Common myeloid progenitor, CD34-positive (primary cell): Measurements from ENCODE around the gene FOXK1.

Experiments
- CTCF ChIA-PET: fragments of 350-600 bp; sonication (Branson Sonifier 250); formaldehyde crosslinking; loops from one replicate; lab custom pipeline; 2021; ENCODE audit warnings: antibody characterized with exemption; lab: Charles Lee
- POLR2A ChIA-PET: fragments of 350-600 bp; sonication (Branson Sonifier 250); formaldehyde crosslinking; loops from one replicate; lab custom pipeline; 2021; ENCODE audit warnings: antibody characterized with exemption; lab: Charles Lee
- DNase-seq, 3 donors: peaks; one replicate each; pipeline versions ENCODE4 v3.0.0 to v3.0.0-alpha.2; 2013
- H3K27ac ChIP-seq, 2 experiments: 1 replicate in 1 of 2; 2 replicates in 1 of 2; pipeline ENCODE4 v1.7.0; 2013; ENCODE audit warnings: inconsistent platforms in 2 of 2, low read length in 2 of 2, mild to moderate bottlenecking in 2 of 2, low read depth in 1 of 2, moderate library complexity in 1 of 2; ENCODE audit not compliant: severe bottlenecking in 2 of 2, insufficient read depth in 1 of 2, poor library complexity in 1 of 2
- H3K27me3 ChIP-seq, 5 experiments: replicated peaks in 2 of 5; 1 replicate in 3 of 5; 2 replicates in 2 of 5; pipeline versions ENCODE4 v1.6.1 to v1.7.0; 2013; ENCODE audit warnings: low read length in 4 of 5, mild to moderate bottlenecking in 2 of 5, moderate library complexity in 2 of 5, inconsistent platforms in 1 of 5; ENCODE audit not compliant: insufficient read depth in 5 of 5, control insufficient read depth in 4 of 5
- H3K36me3 ChIP-seq, 4 experiments: 1 replicate in 2 of 4; 2 replicates in 2 of 4; pipeline versions ENCODE4 v1.6.1 to v1.7.0; 2013; ENCODE audit warnings: low read length in 3 of 4, control low read depth in 1 of 4, mild to moderate bottlenecking in 1 of 4; ENCODE audit not compliant: control insufficient read depth in 4 of 4, insufficient read depth in 4 of 4
- H3K4me1 ChIP-seq, 4 experiments: 1 replicate in 3 of 4; 2 replicates in 1 of 4; pipeline versions ENCODE4 v1.6.1 to v1.7.1; 2013; ENCODE audit warnings: low read length in 3 of 4, mild to moderate bottlenecking in 3 of 4, control low read depth in 1 of 4, inconsistent platforms in 1 of 4, moderate library complexity in 1 of 4; ENCODE audit not compliant: control insufficient read depth in 4 of 4, insufficient read depth in 4 of 4; ENCODE audit errors: control extremely low read depth in 1 of 4
- H3K4me3 ChIP-seq, 7 experiments: 1 replicate in 4 of 7; 2 replicates in 3 of 7; pipeline versions ENCODE4 v1.5.1 to v1.7.0; 2013; ENCODE audit warnings: mild to moderate bottlenecking in 7 of 7, low read length in 6 of 7, moderate library complexity in 6 of 7, inconsistent platforms in 2 of 7, low read depth in 2 of 7, control low read depth in 1 of 7; ENCODE audit not compliant: insufficient read depth in 4 of 7, control insufficient read depth in 1 of 7; ENCODE audit errors: extremely low read depth in 1 of 7
- H3K9me3 ChIP-seq, 5 experiments: 1 replicate in 4 of 5; 2 replicates in 1 of 5; pipeline versions ENCODE4 v1.6.1 to v1.7.1; 2013; ENCODE audit warnings: low read length in 4 of 5, mild to moderate bottlenecking in 2 of 5, inconsistent platforms in 1 of 5, low read depth in 1 of 5, moderate library complexity in 1 of 5; ENCODE audit not compliant: control insufficient read depth in 4 of 5, insufficient read depth in 2 of 5; ENCODE audit errors: control extremely low read depth in 1 of 5
- WGBS: methylation state at CpG from one replicate; pipeline ENCODE4 v1.1.5; 2013; ENCODE audit not compliant: insufficient coverage; 5-methylcytosine and 5-hydroxymethylcytosine counted together

FOXK1 gene

GRCh38 chr7:4759211-4759610, 77.1 kb downstream of the FOXK1 start:
- H3K27ac ChIP-seq, result no peak overlapping the region
- no peak overlapping the region for H3K4me3 ChIP-seq
- POLR2A ChIA-PET, result no interaction called here
- peaks cover 17 to 95% (median 73%) of the 10 kb centered on the region in 4 experiments for H3K36me3 ChIP-seq
- 98% methylated on average over 36 of the region's 40 CpGs for WGBS
- no peaks in the 10 kb centered on the region for H3K27me3 ChIP-seq
- CTCF ChIA-PET, result interaction anchor here (8.5 kb wide), 1 partner anchor 148 kb away, joined by 51 read pairs; no protein-coding TSS in a partner anchor
- no peak for DNase-seq
- peaks cover 0 to under 1% (median under 1%) of the 10 kb centered on the region in 4 experiments for H3K4me1 ChIP-seq
- no peaks in the 10 kb centered on the region for H3K9me3 ChIP-seq

- CTCF ChIA-PET, result no interaction called here
Measured at GRCh38 chr7:4760952-4761351, 78.9 kb downstream of the FOXK1 start.

GRCh38 chr7:4762121-4763055, 80.3 kb downstream of the FOXK1 start:
- no peaks in the 10 kb centered on the region for H3K4me1 ChIP-seq
- no peaks in the 10 kb centered on the region for H3K27me3 ChIP-seq
- CTCF ChIA-PET, result interaction anchor here (1.3 kb wide), 1 partner anchor 8 kb away, joined by 4 read pairs; no protein-coding TSS in a partner anchor
- POLR2A ChIA-PET, result no interaction called here
- no peak for DNase-seq
- 97% methylated on average over 49 of the region's 54 CpGs for WGBS
- H3K9me3 ChIP-seq, result no peaks in the 10 kb centered on the region
- no peak overlapping the region for H3K27ac ChIP-seq
- peaks cover 9 to 93% (median 67%) of the 10 kb centered on the region in 4 experiments for H3K36me3 ChIP-seq
- no peak overlapping the region for H3K4me3 ChIP-seq

More at GRCh38 chr7:4760952-4761351, 78.9 kb downstream of the FOXK1 start:
- Histone ChIP-seq H3K27ac (no peak overlapping the region), H3K4me1 (no peaks in the 10 kb centered on the region), H3K36me3 (peaks cover 9 to 93% (median 69%) of the 10 kb centered on the region in 4 experiments), H3K9me3 (no peaks in the 10 kb centered on the region), H3K4me3 (no peak overlapping the region), H3K27me3 (no peaks in the 10 kb centered on the region)
- POLR2A ChIA-PET, result no interaction called here
- DNase-seq, result no peak
- WGBS, result 95% methylated on average over 26 of the region's 26 CpGs

- Histone ChIP-seq H3K27me3 (no peaks in the 10 kb centered on the region), H3K4me1 (no peaks in the 10 kb centered on the region), H3K4me3 (no peak overlapping the region), H3K36me3 (peaks cover 5 to 90% (median 63%) of the 10 kb centered on the region in 4 experiments), H3K9me3 (no peaks in the 10 kb centered on the region), H3K27ac (no peak overlapping the region)
- DNase-seq, result no peak
- 97% methylated on average over 32 of the region's 32 CpGs for WGBS
- CTCF ChIA-PET, result interaction anchor here (1.1 to 1.3 kb wide), 2 partner anchors 9 to 29 kb away, joined by 4 to 5 read pairs; no protein-coding TSS in a partner anchor
- POLR2A ChIA-PET, result no interaction called here
Measured at GRCh38 chr7:4763091-4763793, 81.1 kb downstream of the FOXK1 start.

GRCh38 chr7:4763794-4764185, 81.7 kb downstream of the FOXK1 start:
- POLR2A ChIA-PET, result no interaction called here
- Histone ChIP-seq H3K4me3 (no peak overlapping the region), H3K36me3 (peaks cover 10 to 88% (median 60%) of the 10 kb centered on the region in 4 experiments), H3K27ac (no peak overlapping the region), H3K9me3 (no peaks in the 10 kb centered on the region), H3K4me1 (peaks cover 0 to 5% (median 2%) of the 10 kb centered on the region in 4 experiments), H3K27me3 (no peaks in the 10 kb centered on the region)
- 97% methylated on average over 16 of the region's 21 CpGs for WGBS
- CTCF ChIA-PET, result interaction anchor here (1.1 kb wide), 1 partner anchor 29 kb away, joined by 5 read pairs; no protein-coding TSS in a partner anchor
- DNase-seq, result no peak

- POLR2A ChIA-PET, result no interaction called here
- CTCF ChIA-PET, result interaction anchor here (1.1 kb wide), 1 partner anchor 28 kb away, joined by 5 read pairs; no protein-coding TSS in a partner anchor
- 94% methylated on average over 35 of the region's 35 CpGs for WGBS
- H3K4me1 ChIP-seq, result peaks cover 0 to 12% (median 6%) of the 10 kb centered on the region in 4 experiments
- no peaks in the 10 kb centered on the region for H3K27me3 ChIP-seq
- H3K4me3 ChIP-seq, result no peak overlapping the region
- DNase-seq, result no peak
- peaks cover 11 to 85% (median 55%) of the 10 kb centered on the region in 4 experiments for H3K36me3 ChIP-seq
- H3K9me3 ChIP-seq, result no peaks in the 10 kb centered on the region
- H3K27ac ChIP-seq, result no peak overlapping the region
Measured at GRCh38 chr7:4764402-4765007, 82.4 kb downstream of the FOXK1 start.
